ENCODE data around the gene RBM19.

The RBM19 gene

DNA sequence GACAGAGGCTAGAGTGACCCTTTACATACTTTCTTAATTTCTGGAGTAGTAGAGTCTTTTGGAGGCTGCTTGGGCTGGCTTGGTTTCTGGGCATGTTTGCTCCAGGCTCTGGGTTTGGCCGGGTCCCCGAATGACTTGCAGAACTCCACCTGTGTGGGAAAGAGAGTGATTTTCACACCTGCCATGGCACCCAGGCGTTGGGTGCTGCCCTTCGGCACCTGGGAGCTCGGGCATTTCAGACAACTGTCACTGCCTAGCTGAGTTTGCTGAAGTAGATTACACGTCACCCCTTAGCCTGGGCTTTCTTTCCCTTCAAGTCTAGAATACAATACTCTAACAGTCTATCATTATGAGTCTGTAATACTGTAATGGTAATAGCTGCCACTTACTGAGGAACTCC is 6.1 kb downstream of the RBM19 start:
- Histone ChIP-seq H3K27ac (ENCODE audit: low read depth, low read length) (no peak overlapping the region), H3K27me3 (ENCODE audit: control insufficient read depth, insufficient read depth, low read length) (no peaks in the 10 kb centered on the region), H3K4me3 (ENCODE audit: low read length) (no peak overlapping the region), H3K4me1 (ENCODE audit: control insufficient read depth, insufficient read depth, low read length) (no peaks in the 10 kb centered on the region), H3K36me3 (ENCODE audit: control insufficient read depth, insufficient read depth, low read length) (peaks cover 53% of the 10 kb centered on the region), H3K9ac (ENCODE audit: low read length) (no peak overlapping the region)

DNA sequence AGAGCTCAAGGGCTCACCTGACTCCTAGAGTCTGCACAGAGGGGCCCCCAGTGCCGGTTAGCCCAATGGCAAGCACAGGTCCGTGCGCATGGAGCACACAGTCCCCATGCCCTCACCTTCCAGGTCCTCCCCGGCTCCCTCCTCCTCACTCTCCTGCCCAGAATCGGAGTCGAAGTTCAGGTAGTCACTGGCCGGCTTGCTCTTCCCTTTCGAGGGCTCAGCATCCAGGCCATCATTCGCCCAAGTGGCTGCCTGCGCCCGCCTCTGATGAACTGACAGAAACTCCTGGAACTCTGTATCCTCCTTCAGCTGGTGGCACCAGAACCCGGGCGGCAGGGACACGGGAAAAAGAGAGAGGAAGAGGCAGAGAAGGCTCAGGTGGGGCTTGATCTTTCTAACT is 7.0 kb downstream of the RBM19 start:
- no peaks in the 10 kb centered on the region for H3K27me3 ChIP-seq (ENCODE audit: control insufficient read depth, insufficient read depth, low read length)
- no peak overlapping the region for H3K9ac ChIP-seq (ENCODE audit: low read length)
- H3K36me3 ChIP-seq (ENCODE audit: control insufficient read depth, insufficient read depth, low read length): peaks cover 61% of the 10 kb centered on the region
- H3K4me3 ChIP-seq (ENCODE audit: low read length): no peak overlapping the region
- H3K4me1 ChIP-seq (ENCODE audit: control insufficient read depth, insufficient read depth, low read length): no peaks in the 10 kb centered on the region
- H3K27ac ChIP-seq (ENCODE audit: low read depth, low read length): no peak overlapping the region

DNA sequence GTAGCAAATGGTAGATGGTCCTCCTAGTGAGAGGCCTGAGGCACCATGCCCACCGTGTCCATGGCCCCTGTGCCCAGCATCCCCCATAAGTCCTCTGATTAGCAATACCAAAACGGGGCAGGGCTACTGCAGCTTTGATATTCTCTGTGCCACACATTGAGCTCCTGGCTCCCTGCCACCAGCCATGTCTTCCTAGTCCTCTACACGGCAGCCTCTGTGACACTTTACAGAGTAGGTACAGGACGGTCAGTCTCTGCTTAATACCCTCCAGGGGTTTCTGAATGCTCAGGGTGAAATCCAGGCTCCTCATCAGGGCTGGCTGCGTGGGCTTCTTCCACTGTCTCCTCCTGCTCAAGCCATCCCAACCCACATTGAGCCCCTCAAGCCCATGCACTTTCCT is 8.0 kb downstream of the RBM19 start:
- Histone ChIP-seq H3K27me3 (ENCODE audit: control insufficient read depth, insufficient read depth, low read length) (no peaks in the 10 kb centered on the region), H3K27ac (ENCODE audit: low read depth, low read length) (no peak overlapping the region), H3K36me3 (ENCODE audit: control insufficient read depth, insufficient read depth, low read length) (peaks cover 61% of the 10 kb centered on the region), H3K4me3 (ENCODE audit: low read length) (no peak overlapping the region), H3K9ac (ENCODE audit: low read length) (no peak overlapping the region), H3K4me1 (ENCODE audit: control insufficient read depth, insufficient read depth, low read length) (no peaks in the 10 kb centered on the region)

DNA sequence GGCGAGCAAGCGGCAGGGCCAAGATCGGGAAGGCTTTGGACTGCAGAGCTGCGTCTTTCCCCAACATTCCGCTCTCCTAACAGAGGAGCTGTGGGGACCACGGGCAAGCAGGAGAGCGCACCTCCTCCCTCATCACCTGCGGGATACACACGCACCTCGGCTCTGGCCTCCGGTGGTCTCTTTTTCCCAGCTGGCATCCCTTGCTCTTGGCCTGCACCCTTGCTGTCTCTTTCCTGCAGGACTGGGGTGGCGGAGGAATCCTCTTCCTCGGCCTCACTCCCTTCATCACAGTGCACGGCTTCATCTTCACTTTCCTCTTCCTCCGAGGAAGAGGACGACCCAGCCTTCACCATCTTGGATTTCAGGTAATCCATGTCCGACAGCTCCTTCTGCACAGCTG is 8.5 kb downstream of the RBM19 start:
- Histone ChIP-seq H3K27me3 (ENCODE audit: control insufficient read depth, insufficient read depth, low read length) (no peaks in the 10 kb centered on the region), H3K36me3 (ENCODE audit: control insufficient read depth, insufficient read depth, low read length) (peaks cover 61% of the 10 kb centered on the region)

DNA sequence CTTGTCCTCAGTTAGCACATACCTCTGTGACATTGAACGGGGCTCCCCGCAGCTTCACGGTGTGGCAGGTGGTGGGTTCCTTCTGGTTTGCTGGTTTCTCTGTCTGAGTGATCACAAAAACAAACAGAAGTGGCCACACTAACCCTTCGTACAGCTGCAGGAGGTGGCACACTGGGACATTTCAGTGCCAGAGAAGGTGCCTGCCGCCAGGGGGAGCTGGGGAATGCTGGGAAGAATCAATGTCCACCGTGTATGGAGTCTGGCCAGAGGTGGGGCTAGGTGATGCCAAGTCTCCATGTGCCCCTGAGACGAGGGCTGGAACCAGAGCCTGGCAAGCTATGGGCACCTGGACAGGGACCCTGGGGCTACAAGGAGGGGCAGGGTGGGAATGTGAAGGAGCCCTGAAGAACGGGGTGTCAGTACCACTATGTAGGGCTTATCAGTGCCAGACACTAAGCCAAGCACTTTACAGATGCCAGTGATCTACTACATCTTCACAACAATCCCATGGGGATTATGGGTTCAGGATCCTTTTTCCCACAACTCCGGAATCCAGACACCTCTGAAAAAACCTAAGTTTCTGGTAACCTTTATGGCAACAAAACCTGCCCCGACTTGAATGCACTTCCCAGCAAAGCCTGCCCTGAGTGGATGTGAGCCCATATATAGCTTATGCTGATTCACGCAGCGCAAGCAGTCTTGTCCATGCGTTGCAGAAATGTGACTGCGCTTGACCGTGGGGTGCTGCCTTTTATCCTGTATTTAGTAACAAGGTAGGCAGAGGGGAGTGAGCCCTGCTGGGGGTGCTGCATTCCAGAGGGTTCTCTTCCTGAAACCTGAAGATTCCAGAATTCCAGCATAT is 10.8 kb downstream of the RBM19 start:
- H3K4me3 ChIP-seq (ENCODE audit: low read length): no peak overlapping the region
- H3K36me3 ChIP-seq (ENCODE audit: control insufficient read depth, insufficient read depth, low read length): peaks cover 60% of the 10 kb centered on the region
- H3K9ac ChIP-seq (ENCODE audit: low read length): no peak overlapping the region
- H3K4me1 ChIP-seq (ENCODE audit: control insufficient read depth, insufficient read depth, low read length): no peaks in the 10 kb centered on the region
- H3K27ac ChIP-seq (ENCODE audit: low read depth, low read length): no peak overlapping the region
- H3K27me3 ChIP-seq (ENCODE audit: control insufficient read depth, insufficient read depth, low read length): no peaks in the 10 kb centered on the region

More for the DNA sequence above, 8.5 kb downstream of the RBM19 start:
- Histone ChIP-seq H3K4me1 (ENCODE audit: control insufficient read depth, insufficient read depth, low read length) (no peaks in the 10 kb centered on the region), H3K4me3 (ENCODE audit: low read length) (no peak overlapping the region), H3K27ac (ENCODE audit: low read depth, low read length) (no peak overlapping the region), H3K9ac (ENCODE audit: low read length) (no peak overlapping the region)

DNA sequence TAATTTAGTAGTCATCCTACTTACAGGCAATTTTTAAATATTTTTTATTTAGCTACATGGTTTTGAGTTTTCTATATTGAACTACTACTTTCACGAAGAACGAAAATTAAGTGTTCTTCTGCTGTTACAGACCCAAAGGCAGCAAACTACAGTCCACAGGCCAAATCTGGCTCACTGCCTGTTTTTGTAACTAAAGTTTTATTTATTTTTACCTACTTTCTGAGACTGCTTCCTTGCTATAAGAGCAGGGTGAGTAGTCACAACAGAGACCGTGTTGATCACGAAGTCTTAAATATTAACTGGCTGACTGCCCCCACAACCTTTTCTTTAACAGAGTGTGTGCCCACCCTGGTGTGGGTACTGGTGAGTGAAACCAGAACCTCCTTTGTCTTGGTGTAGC is 11.6 kb downstream of the RBM19 start:
- Histone ChIP-seq H3K9ac (ENCODE audit: low read length) (no peak overlapping the region), H3K4me1 (ENCODE audit: control insufficient read depth, insufficient read depth, low read length) (no peaks in the 10 kb centered on the region), H3K36me3 (ENCODE audit: control insufficient read depth, insufficient read depth, low read length) (peaks cover 53% of the 10 kb centered on the region), H3K27me3 (ENCODE audit: control insufficient read depth, insufficient read depth, low read length) (no peaks in the 10 kb centered on the region), H3K27ac (ENCODE audit: low read depth, low read length) (no peak overlapping the region), H3K4me3 (ENCODE audit: low read length) (no peak overlapping the region)

DNA sequence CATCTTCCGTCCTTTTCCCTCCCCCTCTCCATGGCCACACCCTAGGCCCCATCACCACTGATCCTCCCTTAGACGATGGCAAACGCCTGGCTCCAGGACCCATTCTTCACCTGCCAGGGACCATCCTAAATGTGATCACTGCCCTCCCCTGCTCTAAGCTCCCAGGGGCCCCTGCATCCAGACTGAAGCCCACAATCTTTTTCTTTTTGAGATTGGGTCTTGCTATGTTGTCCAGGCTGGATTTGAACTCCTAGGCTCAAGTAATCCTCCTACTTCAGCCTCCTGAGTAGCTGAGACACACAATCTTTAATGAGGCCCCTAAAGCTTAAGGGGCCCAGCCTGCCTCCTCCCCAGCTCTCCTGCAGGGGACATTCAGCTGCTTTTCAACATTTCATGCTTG is 15.3 kb downstream of the RBM19 start:
- peaks cover 56% of the 10 kb centered on the region for H3K36me3 ChIP-seq (ENCODE audit: control insufficient read depth, insufficient read depth, low read length)
- H3K4me3 ChIP-seq (ENCODE audit: low read length): no peak overlapping the region

DNA sequence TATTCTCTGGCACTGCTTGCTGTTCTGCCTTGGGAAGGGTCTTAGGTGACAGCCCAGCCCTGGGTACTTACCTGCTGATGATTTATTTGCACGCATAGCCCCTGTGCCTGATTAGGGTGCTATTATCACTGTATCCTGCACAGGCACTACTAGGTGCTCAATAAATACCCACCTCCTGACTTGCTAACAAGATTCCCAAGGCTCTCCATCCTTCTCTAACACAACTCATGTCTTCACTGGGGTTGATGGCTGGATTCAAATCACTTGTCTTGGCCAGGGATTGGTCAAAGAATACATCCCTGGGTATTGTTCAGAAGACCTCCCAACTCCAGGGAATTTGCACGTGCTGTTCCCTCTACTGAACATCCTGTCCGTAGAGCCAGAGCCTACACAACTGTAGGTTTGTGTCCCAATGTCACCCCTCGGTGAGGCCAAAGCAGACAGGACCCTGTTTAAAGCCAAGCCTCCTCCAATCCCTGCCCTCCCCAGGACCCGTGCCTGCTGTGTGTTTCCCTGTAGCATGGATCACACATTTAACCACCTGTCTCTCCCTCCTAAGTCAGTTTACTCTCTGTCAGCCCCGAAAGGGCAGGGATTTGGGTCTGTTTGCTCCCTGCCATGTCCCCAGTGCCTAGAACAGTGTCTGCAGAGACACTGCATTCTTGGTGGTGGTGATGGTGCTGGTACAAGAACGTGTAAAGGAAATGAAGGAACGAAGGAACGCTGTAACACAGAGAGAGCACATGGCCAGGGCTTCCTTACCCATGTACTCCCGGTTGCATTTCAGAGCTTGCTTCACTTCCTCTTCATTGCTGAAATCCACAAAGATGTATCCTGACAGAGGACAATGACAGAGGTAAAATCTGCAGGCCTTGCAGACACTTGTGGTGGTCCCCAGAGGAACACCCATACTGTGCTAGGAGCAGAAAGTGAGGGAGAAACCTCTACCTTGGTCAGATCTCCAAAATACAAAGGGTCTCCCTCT is 16.5 kb downstream of the RBM19 start:
- Histone ChIP-seq H3K27me3 (ENCODE audit: control insufficient read depth, insufficient read depth, low read length) (no peaks in the 10 kb centered on the region), H3K4me1 (ENCODE audit: control insufficient read depth, insufficient read depth, low read length) (no peaks in the 10 kb centered on the region), H3K4me3 (ENCODE audit: low read length) (no peak overlapping the region), H3K36me3 (ENCODE audit: control insufficient read depth, insufficient read depth, low read length) (peaks cover 53% of the 10 kb centered on the region), H3K27ac (ENCODE audit: low read depth, low read length) (no peak overlapping the region), H3K9ac (ENCODE audit: low read length) (no peak overlapping the region)

More for the DNA sequence above, 15.3 kb downstream of the RBM19 start:
- Histone ChIP-seq H3K4me1 (ENCODE audit: control insufficient read depth, insufficient read depth, low read length) (no peaks in the 10 kb centered on the region), H3K27ac (ENCODE audit: low read depth, low read length) (no peak overlapping the region), H3K27me3 (ENCODE audit: control insufficient read depth, insufficient read depth, low read length) (no peaks in the 10 kb centered on the region), H3K9ac (ENCODE audit: low read length) (no peak overlapping the region)

DNA sequence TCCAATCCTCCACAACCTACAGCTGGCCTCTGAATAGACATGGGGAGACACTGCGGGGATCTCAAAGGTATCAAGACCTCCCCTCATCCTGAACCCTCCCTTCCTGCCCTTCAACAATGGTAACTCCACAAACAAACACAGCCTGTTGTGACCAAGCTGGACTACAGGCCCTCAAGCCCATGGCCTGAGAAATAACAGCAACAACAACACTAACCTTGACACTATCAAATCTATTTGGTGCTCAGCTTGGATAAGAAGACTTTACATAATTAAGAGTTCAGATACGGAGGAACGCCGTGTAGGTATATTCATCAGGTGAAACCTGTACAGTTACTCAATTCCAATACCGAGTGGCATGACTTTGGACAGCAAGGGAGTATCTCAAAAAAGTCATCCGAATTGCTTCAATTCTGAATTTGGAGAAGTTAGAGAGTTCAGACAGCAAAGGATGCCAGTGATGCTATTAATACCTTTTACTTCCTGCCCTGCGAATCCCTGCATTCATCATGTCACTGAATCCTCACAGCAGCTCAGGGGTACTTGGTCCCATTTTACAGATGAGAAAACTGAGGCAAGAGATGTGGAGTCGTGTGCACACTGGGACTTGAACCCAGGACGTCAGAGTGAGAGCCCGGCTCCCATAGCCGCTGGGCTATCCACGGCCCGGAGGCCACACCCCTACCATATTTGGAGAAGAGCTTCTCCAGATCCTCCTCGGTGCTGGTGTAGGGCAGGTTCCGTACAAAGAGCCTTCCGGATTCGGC is 17.8 kb downstream of the RBM19 start:
- no peak overlapping the region for H3K9ac ChIP-seq (ENCODE audit: low read length)
- H3K4me3 ChIP-seq (ENCODE audit: low read length): no peak overlapping the region
- no peaks in the 10 kb centered on the region for H3K27me3 ChIP-seq (ENCODE audit: control insufficient read depth, insufficient read depth, low read length)
- peaks cover 52% of the 10 kb centered on the region for H3K36me3 ChIP-seq (ENCODE audit: control insufficient read depth, insufficient read depth, low read length)
- H3K27ac ChIP-seq (ENCODE audit: low read depth, low read length): no peak overlapping the region
- no peaks in the 10 kb centered on the region for H3K4me1 ChIP-seq (ENCODE audit: control insufficient read depth, insufficient read depth, low read length)

DNA sequence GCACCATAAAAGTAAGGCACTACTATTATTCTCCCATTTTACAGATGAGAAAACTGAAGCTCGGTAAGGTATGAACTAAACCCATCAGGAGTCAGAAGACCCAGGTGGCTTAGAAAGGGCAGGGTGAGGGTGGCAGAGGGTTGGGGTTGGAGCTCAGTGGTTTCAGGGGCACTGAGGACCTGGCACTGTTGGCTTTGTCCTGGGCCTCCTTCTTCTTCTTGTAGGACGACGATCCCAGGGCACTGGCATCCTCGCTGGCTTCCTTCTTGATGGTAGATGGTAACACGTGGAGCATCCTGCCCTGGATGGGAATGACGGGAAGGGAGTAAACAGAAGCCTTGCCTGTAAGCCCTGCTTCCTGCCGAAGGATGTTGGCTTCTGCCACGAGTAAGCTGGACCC is 19.9 kb downstream of the RBM19 start:
- Histone ChIP-seq H3K4me1 (ENCODE audit: control insufficient read depth, insufficient read depth, low read length) (no peaks in the 10 kb centered on the region), H3K4me3 (ENCODE audit: low read length) (no peak overlapping the region), H3K27ac (ENCODE audit: low read depth, low read length) (no peak overlapping the region), H3K27me3 (ENCODE audit: control insufficient read depth, insufficient read depth, low read length) (no peaks in the 10 kb centered on the region), H3K36me3 (ENCODE audit: control insufficient read depth, insufficient read depth, low read length) (peaks cover 50% of the 10 kb centered on the region), H3K9ac (ENCODE audit: low read length) (no peak overlapping the region)

DNA sequence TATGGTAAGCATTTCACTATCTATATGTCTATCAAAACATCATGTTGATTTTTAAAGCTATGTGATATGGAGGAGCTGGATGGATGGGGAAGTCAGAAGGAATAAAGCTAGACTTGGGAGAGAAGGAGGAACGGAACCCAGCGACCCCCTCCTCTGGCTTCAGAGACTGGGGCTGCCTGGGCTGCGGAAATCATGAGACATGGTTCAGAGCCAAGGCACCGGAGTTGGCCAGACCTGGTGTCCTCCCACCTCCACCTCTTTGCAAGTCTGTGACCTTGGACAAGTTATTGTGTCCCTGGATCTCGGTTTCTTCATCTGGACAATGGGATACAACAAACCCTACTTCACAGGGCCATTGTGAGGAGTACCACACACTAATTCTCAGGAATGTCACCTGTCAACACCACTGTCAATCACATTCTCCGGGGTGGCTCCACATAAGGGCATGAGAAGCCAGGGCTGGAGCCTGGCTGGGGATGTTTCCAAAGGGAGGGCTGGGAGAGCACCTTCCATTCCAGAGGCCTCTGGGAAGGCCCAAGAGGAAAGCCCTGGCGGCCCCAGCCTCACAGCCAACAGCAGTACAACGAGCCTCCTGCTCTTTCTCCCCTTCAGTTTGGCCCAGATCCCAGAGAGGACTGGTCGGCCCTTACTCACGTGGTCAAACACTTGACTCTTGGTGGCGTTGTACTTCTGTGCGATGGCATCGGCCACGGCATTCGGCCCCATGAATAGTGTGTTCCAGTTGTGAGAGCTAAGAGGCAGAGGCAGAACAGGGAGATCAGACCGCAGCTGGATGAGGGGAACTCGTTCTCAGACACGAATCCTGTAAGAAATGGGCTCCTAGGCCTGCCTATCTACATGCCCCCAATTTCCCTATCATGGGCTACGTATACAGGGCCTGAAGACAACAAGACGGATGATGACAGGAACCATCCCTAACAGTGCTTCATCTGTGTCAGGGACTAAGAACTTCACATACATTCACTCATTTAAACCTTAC is 20.7 kb downstream of the RBM19 start:
- Histone ChIP-seq H3K27me3 (ENCODE audit: control insufficient read depth, insufficient read depth, low read length) (no peaks in the 10 kb centered on the region), H3K36me3 (ENCODE audit: control insufficient read depth, insufficient read depth, low read length) (peaks cover 57% of the 10 kb centered on the region), H3K4me3 (ENCODE audit: low read length) (no peak overlapping the region), H3K9ac (ENCODE audit: low read length) (no peak overlapping the region), H3K27ac (ENCODE audit: low read depth, low read length) (no peak overlapping the region), H3K4me1 (ENCODE audit: control insufficient read depth, insufficient read depth, low read length) (no peaks in the 10 kb centered on the region)
